ENCODE measurements around the gene PCCA.

GRCh38 chr13:100128373-100128772 lies 39.5 kb downstream of the PCCA start:
- TF ChIP-seq EP300 (IDR thresholded peaks at IDR 0.05) = no peak
- no peak for TF ChIP-seq POLR2A (IDR thresholded peaks at IDR 0.05)
